Activated gamma-delta T cell treated with anti-CD3 and anti-CD28 coated beads, Interleukin-2, amount 50 U/mL, for 16 hours (primary cell): ENCODE results near the gene ATP6V0C.

Experiments
- DNase-seq: peaks from one replicate; pipeline ENCODE4 v3.0.0-alpha.2; 2020; ENCODE audit warnings: low read depth

The ATP6V0C gene

DNA sequence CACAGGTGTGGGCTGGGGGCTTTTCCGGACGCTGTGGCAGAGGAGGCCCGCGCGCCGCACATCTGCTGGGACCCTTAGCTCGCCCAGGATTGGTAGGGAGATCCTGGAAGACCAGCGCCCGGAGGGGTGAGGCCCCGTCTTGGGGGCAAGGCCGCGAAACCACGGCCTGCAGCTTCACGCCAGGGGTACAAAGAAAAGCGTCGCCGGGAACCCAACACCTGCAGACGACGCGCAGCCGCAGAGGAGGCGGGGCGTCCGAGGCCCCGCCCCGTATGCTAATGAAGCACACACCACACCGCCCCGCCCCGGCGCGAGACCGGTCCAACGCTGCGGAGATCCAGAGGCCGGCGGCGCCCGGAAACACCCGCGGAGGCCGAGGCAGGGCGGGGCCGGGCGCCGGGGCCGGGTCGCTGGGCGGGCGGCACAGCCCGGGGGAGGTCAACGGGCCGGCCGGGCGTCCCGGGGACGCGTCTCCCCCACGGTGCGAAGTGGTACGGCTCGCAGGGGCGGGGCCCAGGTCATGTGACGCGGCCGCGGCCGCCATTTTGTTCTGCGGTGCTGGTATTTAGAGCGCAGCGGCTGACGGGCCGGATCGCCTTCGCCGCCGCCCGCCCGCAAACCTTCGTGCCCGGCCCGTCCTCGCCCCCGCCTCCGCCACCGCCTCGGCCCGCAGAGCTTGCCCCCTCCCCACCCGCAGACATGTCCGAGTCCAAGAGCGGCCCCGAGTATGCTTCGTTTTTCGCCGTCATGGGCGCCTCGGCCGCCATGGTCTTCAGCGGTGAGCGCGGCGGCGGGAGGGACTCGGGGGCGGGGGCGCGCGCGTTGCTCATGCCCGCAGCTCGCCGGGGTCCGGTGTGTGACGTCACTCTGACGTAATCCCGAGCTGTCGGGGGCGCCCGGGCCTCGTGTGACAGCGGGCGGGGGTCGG lies at the start of gene ATP6V0C:
ATP6V0C (plus strand) TSS at position 548 of the 928 bp plus-strand sequence; CDS start at position 700, 152 bp downstream.
- DNase-seq = peak; percentile 87

DNA sequence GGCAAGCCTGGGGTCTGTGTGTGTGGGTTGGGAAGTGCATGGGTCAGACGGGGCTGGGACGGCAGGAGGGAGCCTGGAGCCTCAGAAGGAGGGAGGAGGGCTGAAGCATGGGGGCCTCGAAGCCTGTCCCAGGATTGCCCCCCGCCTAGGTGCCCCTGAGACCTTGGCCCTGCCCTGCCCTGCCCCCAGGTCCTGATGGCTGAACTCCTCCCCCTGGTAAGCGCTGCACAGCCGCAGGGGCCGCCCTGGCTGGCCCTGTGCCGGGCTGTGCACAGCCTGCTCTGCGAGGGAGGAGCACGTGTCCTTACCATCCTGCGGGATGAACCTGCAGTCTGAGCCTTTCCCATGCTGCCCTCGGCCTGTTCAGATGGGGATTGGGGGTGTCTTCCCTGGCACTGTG lies 49.4 kb upstream of the ATP6V0C start:
- DNase-seq = no peak

- no peak for DNase-seq
Measured at GRCh38 chr16:2465653-2466415, 47.9 kb upstream of the ATP6V0C start.

- DNase-seq = no peak
Measured at GRCh38 chr16:2466667-2467527, 46.9 kb upstream of the ATP6V0C start.

- DNase-seq = no peak
Measured at GRCh38 chr16:2467528-2468232, 46.1 kb upstream of the ATP6V0C start.

DNA sequence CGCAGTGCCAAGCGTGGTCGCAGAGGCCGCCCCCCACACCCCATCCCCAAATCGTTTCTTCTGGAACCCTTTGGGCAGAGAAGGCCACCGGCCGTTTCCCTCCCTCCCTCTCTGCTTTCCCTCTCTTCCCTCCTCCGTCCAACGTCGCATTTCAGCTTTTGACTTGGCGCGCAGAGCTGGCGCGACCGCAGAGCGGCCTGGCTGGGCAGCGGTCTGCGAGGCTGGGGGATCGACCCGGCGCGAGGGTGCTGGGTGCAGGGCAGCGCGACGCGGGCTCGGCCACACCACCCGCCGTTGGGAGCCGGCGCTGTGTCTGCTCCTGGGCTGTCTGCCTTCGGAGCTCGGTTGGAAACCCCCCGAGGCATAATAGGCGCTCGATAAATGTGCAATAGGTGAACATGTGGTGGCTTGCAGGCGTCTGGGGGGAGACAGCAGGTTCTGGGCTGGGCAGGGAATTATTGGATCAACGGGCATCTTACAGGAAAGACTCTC lies 45.5 kb upstream of the ATP6V0C start:
- no peak for DNase-seq

DNA sequence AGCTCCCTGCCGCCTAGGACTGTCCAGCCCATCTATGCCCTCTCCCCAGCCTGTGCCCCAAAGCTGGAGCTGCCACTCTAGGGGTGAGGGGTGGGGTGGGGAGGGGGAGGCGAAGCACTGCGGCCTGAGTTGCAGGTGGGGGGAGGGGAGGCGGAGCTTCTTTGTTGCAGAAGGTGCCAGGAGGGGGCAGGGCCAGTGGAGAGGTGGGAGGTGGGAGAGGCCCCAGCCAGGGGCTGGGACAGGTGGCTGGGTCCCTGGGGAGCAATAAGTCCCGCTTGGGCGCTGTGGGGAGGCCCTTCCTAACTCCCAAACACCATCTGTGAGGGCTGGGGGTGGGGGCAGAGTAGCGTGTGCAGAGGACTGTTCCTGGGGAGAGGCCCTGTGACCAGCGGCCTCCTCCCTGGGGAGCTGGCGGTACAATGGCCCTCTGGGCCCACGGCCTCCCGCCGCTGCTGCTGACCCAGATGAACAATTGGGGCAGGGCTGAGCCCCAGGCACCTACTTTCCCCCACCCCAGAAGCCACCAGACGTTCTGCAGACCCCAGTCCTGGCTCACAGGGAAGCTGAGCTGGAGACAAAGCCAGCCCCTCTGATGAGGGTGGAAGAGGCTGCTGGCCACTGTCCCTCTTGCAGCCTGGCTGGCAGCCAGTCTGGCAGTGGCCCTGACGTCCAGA lies 44.9 kb upstream of the ATP6V0C start:
- no peak for DNase-seq

- DNase-seq = no peak
Measured at GRCh38 chr16:2469399-2470233, 44.1 kb upstream of the ATP6V0C start.

GRCh38 chr16:2470234-2470601 lies 43.5 kb upstream of the ATP6V0C start:
- no peak for DNase-seq

DNA sequence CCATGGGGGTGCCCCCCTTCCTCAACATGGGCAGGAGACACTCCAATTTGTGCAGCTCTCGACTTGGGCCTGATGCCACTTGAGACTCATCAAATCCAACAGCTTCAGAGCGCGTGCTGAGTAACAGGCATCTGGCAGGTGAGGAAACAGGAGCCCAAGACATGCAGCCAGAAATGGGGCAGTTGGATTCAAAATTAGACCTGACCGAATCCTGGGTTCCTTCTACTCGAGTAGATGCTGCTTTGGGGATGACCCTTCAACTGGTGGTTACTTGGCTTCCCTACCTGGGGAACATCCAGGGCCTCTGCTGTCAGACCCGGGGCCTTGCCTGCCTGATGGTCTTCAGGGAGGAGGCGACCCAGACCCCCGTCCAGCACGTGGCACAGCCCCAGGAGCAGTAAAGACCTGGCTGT lies 43.1 kb upstream of the ATP6V0C start:
- DNase-seq = no peak

DNA sequence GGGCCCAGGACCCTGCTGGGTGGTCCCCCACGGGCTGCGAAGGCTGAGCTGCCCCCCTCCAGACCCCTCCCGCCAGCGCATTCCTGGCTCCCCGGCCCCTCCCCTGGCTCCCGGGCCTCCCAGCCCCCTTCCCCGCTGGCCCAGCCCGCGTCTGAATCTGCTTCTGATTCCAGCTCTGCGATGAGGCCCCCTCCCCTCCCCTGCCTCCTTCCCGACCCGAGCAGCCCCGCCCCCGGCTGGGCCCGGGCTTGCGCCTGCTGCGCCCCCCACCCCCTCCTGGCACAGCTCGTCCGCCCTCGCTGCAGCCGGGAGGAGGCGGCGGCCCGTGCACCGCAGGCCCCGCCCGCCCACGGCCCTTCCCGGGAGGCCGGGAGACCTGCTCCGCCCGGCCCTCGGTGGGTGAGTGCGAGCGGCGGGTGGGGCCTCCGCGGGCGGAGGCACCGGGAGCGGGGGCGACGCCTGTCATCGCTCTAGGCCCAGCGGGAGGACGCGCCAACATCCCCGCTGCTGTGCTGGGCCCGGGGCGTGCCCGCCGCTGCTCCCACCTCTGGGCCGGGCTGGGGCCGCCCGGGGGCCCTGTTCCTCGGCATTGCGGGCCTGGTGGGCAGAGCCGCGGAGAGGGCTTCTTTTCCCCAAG lies 42.6 kb upstream of the ATP6V0C start, which contains the start of gene NTN3:
NTN3 (plus strand) TSS at position 282 of the 637 bp plus-strand sequence. CDS start 405 bp downstream, outside the sequence.
- no peak for DNase-seq

GRCh38 chr16:2471653-2472487 lies 41.9 kb upstream of the ATP6V0C start:
- DNase-seq = no peak

GRCh38 chr16:2472488-2472864 lies 41.3 kb upstream of the ATP6V0C start:
- DNase-seq = no peak

DNA sequence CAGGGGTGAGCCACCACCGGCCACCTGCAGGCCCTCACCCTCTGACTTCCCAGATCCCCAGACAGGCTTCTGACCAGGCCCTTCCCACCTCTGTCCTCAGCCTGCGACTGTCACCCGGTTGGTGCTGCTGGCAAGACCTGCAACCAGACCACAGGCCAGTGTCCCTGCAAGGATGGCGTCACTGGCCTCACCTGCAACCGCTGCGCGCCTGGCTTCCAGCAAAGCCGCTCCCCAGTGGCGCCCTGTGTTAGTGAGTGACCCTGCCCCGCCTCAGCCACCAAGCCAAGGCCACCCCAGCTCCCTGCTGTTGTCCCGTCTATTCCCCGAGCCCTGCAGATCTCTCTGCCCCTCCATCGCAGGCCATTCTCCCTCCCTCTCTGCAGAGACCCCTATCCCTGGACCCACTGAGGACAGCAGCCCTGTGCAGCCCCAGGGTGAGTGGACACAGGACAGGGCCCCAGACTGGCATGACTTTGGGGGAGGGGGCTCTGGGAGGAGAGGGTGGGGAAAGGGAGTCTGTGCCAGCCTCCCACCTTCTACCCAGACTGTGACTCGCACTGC lies 40.8 kb upstream of the ATP6V0C start:
- no peak for DNase-seq

DNA sequence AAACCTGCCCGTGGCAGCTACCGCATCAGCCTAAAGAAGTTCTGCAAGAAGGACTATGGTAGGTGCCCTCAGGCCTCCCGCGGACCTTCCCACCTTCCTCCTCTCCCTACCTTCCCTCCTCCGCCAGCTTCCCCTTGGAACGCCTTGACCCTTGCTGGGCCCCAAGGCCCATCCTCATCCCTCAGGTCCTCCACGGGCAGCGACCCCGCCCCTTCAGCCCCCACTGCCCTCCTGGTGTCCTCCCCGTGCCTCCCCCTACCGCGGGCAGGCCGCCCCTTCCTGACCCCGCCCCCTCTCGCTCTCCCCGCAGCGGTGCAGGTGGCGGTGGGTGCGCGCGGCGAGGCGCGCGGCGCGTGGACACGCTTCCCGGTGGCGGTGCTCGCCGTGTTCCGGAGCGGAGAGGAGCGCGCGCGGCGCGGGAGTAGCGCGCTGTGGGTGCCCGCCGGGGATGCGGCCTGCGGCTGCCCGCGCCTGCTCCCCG lies 40.3 kb upstream of the ATP6V0C start:
- no peak for DNase-seq

- DNase-seq = no peak
Measured at GRCh38 chr16:2473999-2474876, 39.5 kb upstream of the ATP6V0C start.
